GM19438 (cell line): ENCODE data around the gene NF2.

ENCODE experiments used
- ATAC-seq: cut with Tn5 transposase; IDR thresholded peaks from one replicate; pipeline ENCODE4 v1.9.1; 2021; ENCODE audit warnings: low read depth; ENCODE audit not compliant: unreplicated experiment

The NF2 gene

DNA sequence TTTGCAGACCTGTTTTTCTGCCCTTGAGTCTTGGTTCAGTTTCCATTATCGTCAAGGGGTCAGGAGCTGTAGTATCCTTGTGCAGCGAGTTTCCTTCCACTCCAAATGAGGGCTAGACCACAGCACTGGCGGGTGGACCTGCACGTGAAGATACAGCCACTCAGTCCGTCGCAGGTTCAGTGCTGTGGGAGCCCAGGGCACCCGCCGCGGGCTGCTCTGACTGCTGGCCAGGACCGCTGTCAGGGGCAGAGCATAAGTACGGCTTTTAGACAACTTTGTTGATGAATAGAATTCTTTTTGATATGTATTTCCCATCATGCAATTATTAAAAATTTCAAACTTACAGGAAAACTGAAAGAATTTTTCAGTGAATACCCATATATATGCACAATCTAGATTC, 56.6 kb downstream of the NF2 start:
- ATAC-seq: no peak

DNA sequence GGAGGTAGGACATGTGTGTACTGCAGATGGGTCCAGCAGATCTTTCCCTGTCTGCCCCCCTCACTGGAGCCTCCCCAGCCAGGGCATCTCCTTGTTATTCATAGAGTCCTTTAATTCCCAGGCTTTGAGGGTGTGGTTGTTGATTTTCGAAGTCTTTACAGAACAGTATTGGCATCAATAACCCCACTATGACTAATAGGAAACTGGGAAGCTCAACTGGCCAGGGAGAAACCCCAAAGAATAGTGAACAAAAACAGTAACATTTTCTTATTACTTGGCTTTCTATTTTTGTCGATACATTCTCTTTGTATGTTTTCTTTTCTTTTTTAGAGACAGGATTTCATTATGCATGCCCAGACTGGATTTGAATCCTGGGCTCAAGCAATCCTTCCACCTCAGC, 57.9 kb downstream of the NF2 start:
- ATAC-seq: no peak

DNA sequence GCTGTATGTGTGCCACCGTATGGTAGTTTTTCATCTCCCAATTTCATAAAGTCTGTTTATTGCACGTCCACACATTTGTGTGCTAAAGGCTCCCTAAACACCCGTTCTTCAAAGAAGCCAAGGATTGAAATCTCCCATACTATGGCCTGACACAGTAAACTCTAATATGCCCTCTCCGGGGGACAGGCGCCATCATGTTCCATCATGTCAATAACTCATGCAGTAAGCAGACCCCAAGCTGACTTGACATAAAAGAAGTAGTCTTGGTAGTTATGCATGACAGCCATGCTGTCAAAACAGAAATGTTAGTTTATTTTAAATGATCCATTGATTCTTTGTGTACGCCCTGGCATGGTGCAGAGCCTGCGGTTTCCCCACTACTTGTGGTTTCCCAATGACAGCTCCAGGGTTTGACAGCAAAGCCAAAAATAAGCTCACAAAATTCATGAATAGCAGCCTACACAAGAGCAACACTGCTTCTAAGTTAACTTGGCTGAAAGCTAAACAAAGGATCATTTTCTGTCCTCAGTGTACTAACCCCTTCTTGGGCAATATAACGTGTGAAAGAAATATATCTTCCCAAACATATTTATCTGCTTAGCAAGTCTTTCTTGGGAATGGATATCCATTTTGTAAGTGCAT, 59.9 kb downstream of the NF2 start:
- no peak for ATAC-seq

DNA sequence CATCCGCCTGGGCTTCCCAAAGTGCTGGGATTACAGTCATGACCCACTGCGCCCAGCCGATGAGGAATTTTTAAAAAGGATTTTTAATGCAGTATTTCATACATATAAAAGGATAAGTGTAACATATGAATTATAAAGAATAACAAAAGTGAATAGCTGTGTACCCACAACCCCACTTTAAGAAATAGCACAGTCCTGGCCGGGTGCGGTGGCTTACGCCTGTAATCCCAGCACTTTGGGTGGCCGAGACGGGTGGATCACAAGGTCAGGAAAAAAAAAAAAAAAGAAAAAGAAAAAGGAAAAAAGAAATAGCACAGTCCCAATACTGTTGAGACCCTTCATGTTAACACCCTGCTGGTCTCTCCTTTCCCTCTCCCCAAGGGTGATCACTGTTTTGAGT, 62.1 kb downstream of the NF2 start:
- no peak for ATAC-seq

DNA sequence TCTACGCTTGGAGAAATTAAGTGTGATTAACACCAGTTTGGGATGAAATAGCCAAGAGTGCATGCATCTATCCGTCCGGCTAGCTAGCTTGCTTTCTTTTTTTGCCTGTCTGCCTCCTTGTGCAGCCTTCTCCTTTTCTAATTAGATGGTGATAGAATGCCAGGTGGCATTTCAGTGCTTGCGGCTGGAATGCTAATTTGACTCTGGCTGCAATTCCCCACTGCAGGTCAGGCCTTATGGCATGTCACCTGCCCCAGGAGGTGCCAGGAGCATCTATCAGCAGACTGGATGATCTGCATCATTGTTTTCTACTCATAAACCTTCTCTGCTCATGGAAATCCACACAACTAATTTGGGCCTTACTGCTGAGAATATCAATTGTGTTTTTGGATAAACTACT, 65.2 kb downstream of the NF2 start:
- no peak for ATAC-seq

DNA sequence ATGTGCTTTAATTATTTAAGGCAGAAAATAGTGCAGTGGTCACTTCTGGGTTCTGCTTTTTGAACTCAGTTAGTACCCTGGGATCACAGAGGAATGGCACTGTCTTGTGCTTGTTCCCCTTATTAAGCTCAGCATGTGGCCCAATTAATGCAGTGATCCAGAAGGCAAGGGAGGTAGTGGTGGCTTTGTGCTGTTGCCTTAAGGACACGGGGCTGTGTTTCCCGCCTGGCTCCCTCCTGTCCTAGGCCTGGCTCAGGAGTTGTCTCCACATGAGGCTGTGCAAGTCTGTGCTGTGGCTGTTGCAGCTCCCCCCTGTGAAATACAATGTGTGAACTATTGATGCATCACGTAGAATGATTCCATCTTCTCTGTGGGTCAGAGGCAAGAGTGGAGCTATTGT, 67.2 kb downstream of the NF2 start:
- no peak for ATAC-seq

DNA sequence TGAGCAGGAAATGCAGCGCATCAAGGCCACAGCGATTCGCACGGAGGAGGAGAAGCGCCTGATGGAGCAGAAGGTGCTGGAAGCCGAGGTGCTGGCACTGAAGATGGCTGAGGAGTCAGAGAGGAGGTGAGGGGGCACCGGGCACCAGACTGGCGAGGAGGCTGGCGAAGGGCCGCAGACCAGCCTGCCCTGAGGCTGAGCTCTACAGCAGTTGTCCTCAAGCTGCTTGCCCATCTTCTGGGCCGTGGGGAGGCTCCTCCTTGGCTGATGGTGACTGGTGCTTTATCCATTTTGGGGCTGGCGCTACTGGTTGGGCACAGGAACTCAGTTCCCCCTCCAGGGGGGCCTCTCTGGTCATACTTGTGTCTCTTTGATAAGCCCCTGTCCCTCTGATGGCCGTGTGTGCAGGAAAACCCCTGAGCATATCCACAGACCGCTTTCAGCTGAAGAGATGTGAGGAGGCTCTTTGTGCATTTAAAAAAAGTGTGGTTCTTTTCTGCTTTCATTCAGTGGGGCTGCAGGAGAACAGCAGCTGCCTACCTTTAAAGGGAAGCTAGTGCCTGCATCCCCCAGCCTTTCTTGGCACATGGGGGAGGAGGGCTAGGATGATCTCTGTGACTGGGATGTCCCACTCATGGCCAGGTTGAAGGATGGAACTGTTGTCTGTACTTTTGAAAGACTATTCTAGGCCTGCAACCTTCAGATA, 70.1 kb downstream of the NF2 start:
- no peak for ATAC-seq

DNA sequence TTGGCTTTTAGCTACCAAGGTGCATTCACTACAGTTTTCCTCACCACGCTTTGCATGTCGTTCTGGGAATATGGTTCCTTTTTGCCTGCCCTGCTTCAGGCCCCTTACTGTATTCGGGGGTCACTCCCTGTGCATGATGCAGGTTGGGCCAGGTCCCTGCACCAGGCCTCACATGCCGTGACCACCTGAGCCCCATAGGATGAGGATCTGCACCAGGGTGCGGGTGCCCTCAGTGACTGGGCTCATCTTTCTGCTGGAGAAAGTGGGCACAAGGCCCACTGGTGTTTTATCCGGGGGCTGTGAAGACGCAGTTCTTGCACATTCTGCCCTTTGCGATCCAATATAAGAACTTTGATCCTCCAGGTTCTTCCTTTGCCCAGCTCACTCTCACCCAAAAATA, 70.7 kb downstream of the NF2 start:
- no peak for ATAC-seq

DNA sequence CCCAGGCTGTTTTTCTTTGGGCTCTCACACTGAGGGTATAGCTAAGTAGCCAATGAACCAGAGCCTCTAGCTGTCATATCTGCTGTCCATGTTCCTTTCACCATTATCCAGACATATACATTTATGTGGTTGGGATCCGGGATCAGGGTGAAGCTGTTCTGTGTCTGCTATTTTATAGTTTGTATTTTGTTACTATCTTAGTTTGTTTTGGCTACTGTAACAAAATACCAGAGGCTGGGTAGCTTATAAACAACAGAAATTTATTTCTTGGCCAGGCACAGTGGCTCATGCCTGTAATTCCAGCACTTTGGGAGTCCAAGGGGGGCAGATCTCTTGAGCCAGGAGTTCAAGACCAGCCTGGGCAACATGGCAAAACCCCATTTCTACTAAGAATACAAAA, 75.9 kb downstream of the NF2 start:
- ATAC-seq: no peak

DNA sequence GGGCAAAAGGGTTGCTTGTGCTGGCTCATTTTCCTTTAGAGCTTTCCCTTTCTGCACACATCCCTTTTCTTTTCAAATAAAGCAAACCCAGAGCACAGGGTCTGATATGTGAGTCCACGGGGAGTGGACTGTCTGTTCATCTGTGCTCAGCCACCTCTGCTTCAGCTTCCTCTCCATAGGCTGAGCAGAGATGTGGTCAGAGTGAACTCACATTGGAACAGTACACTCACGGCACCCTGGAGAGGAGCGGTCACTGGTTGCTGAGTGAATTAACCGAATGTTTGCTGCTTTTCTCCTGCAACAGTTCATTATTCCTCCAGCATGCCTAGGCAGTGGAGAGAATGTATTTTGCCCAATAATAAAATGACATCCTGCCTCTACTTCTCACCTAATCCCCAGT, 80.1 kb downstream of the NF2 start:
- ATAC-seq: no peak

DNA sequence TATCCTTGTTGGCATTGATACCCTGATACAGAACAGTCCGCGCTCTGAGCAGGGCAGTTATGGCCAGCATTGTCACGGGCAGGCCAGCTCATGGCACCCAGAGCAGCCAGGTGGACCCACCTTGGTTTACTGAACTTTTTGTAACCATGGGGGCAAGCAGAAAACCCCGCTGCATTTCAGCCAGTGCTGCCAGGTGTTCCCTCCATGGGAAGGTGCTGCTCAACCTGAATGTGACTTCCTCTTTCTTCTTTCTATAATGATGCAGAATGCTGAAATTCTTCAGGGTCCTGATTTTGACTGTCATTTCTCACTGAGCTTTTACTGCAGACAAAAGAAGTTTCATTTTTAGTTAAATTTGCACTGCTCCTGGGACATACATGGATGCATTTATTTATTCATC, 80.8 kb downstream of the NF2 start:
- ATAC-seq: no peak

DNA sequence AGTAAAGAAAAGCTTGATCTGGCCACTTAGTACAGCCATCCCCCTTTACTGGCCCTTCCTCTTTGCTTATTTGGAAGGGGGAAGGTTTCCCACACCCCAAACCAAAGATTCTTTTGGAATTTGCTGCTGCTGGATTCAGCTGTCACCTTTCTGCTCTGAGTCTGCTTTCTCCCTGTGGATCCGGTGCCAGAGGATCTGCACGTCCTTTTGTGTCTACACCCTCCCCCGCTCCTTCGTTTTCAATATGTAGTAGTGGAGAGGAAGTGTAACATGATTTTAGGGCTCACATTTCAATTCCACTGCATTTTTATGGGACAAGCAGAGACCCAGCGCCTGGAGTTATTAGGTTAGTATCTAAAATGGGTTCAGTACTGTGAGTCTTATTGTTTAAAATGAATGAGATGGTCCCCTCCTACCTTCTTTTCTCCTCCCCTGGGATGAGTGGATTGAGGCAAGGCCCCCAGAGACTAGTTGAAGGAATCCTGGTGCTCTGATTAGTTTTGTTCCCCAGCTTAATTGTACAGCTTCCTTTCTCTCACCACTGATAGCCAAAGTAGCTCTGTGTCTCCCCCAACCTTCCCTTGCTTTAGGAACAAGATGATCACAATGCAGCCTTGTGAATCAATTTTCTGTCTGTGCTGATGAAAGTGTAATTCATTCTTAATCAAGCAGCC, 85.9 kb downstream of the NF2 start:
- ATAC-seq: no peak

DNA sequence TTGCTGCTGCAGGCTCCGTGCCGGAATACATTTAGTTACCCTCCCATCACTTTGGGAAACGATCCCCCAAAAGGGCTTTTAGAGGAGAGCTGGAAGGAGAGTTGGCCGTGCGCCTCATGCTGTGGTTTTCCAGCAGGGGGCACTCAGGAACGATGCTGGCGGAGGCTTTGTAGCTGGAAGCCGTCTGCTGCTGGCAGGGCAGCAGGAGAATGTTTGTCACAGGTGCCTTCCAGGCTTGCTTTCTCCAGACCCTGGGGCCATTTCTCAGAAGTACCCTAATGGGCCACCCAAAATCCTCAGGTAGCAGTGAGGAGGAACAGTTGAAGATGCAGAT, 86.4 kb downstream of the NF2 start:
- ATAC-seq: no peak

DNA sequence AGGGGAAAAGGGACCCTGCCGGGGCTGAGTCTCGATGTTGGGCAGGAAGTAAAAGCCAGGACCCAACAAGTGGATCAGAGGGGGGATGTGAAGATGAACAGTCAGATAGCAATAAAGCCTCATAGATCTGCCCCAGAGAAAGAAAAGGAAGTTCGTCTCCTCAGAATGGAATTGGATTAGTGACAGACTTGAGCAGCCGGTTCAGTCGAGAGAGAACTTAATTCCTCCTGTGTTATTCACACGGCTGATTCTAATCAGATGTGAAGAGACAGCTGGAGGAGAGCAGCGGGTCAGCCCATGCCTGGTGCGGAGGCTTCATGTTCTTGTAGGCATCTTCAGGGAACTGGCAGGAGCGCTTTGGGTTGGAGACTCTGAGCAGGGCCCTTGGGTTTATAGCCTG, 87.0 kb downstream of the NF2 start:
- no peak for ATAC-seq

DNA sequence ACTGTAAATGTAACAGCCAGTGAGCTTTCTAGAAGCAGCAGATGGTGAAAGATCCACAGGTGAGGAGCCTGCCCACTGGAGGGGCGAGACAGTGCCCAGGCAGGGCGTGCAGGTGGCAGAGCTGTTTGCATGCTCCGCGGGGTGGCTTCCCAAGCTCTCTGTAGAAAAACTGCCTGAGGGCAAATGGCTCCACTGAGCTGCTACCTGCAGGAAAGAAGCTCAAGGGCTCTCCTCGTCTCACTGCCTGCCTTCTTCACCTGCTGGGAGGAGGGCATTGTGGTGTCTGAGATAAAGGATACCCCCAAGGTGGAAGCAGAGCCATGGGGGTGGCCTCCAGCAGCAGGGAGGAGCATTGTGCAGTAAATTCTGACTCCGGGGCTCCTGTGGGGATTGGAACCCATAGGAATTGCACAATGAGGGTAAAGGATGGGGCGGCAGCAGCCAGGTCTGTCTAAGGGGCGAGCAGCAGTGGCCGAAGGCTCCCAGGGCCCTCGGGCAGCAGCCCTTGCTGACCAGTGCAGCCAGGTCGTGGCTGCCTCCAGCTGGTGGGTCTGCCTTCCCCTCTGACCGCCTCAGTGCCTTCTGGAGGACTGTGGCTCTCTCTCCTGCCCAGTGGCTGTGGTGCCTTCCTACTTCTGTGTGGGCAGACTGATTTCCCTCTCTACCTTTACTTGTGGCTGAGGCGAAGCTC, 88.3 kb downstream of the NF2 start:
- no peak for ATAC-seq

DNA sequence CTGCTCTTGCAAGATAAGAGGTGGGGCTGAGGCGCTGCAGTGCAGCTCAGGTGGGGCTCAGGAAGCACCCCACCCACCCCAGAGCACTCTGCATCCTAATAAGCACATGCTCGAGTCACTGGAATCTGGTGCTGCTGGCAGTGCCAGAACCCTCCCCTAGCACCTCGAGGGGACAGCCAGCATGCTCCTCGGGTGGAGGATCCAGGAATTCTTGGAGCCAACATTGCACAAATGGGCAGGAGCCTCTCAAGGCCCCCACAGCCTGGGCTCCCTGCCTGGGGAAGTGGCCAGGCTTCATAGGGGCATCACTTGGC, 88.9 kb downstream of the NF2 start:
- ATAC-seq: no peak

DNA sequence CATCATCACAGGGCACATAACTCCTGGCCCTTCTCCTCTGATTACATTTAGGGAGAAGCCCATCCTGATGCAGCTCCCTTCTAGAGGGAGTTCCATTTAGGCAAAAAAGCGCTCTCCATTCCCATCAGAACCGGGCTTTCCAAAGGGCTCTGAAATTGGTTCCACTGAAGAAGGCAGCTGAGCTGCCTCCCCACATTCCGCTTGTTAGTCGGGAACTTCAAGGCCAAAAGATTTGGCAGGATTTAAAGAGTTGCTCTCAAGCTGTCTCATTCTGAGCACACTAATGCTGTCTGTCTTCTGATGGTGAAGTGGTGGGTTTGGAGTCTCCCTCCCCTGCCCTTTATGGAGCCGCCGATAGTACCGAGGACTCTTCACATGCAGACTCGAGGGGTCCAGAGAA, 89.7 kb downstream of the NF2 start:
- no peak for ATAC-seq

DNA sequence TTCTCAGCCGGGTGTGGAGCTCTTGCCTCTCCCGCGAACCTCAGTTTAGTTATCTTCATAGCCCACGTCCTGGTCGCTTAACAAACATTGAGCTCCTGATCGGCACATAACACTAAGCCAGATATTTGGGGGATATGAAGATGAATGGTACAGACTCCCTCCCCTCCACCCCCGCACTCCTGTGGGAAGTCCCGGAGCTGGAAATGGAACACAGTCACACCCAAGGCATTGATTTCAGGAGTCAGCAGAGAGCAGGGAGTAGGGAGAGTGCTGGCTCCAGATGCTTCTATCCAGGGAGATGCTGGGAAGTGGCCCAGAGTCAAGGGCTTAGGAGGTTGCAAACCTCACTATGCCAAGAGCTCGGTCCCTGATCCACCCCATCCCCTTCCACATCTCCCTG, 90.2 kb downstream of the NF2 start:
- ATAC-seq: no peak

DNA sequence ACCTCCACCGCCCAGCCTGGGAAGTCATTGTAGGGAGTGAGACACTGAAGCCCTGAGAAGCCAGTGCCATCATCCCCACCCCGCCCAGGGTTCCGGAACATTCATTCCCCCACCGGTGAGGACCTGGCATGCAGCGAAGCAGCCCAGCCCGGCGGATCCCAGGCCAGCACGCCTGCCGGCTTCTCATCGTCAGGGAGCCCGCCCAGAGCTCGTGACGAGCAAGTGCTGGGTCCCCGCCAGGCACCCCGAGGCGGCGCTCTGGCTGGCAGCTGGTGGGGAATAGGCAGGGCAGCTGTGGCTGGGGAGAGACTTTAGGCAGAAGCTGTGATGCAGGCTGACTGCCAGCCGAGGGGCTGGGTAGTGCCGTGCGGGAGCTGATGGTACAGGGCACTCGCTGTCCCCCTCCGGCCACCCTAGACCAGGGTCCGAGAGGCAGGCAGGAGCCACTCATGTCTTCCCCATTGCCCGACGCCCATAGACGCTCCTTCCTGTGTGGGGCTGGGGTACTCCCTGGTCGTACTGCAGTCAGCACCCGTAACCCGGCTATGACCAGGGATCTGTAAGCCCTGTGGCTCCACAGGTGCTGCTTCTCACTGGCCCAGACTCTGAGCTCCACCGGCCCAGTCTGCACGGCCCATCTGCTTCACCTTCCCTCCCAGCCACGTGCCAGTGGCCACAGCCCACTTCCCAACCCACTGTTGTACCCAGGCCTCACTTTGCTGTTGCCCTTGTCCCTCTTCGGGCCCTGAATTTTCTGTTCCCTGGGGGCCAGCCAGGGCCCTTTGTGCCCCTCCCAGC, 91.9 kb downstream of the NF2 start:
- no peak for ATAC-seq

DNA sequence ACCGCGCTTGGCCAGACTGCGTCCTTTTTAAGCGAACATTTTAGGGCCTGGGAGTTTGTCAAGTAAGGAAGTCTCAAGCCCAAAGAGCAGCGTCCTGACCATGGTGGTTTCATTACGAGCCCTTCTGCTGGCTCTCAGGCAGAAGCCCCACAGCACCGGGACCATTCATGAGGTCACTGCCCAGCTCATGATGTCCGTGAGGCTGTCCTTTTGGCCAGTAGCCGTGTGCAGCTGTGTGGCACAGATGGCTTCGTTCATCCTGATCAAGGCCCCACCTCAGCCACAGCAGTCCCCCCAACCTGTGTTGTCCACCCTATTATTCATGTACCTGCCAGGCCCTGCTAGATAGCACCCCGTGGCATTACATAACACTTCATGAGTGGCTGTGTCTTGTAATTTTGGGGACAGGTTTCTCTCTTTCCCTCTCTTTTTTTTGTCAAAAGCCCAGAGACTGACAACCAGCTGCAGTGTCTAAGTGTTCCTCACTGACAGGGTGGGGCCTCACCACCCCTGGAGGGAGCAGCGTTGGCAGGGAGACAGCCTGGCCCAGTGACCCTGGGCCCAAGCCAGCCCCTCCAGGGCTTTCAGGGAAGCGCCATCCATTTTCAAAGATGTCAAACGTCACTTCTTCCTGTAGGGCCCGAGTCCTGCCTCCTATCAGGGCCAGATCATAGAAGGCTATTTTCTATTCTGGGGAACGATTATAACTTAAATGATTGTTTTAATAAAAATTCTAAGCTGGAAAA, 94.6 kb downstream of the NF2 start:
- ATAC-seq: no peak
